HG02884 (cell line): ENCODE data around the gene UBAC2.
"Not testable (repeated sequence)": the region's sequence is repeated elsewhere in the genome, so short reads cannot be mapped to it uniquely, and the experiment has no call there.

Experiments used
- ATAC-seq: cut with Tn5 transposase; IDR thresholded peaks from one replicate; pipeline ENCODE4 v1.9.1; 2021; ENCODE audit warnings: mild to moderate bottlenecking, moderate library complexity; ENCODE audit not compliant: unreplicated experiment

UBAC2 gene

DNA sequence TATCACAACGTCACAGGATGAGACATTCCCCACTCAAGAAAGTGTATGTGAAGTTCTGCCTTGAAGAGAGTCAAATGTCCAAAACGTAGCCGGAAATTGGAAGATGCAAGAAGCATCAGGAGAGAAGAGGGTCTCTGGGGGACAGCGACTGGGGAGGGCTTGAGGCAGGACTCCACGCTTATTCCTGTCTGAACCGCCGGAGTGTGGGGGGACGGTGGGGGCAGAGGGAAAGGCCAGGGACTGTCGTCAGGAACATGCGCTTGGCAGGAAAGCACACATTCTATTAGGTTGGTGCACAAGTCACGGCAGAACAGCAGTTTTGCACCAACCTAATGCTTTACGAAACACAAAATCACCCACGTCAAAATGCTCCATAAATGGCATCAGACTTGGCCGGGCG is 205.3 kb downstream of the UBAC2 start:
- no peak for ATAC-seq

DNA sequence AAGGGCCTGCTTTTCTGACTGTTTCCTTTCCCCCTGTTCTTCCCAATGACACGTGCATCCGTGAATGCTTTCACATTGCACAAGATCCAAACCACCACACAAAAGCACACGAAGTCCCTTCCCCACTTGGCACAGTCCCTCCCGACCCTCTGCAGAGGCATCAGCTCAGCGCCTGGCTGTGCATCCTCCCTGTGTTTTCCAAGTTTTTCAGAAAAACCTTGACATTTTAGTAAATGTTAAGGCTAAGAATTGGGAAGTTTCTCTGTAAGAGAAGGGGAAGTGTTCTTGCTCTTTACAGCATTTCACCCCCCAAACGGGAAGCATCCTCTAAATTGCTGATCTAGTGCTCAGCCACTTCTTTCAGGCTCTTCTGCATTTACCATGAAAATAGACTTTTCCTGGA is 206.1 kb downstream of the UBAC2 start:
- no peak for ATAC-seq

DNA sequence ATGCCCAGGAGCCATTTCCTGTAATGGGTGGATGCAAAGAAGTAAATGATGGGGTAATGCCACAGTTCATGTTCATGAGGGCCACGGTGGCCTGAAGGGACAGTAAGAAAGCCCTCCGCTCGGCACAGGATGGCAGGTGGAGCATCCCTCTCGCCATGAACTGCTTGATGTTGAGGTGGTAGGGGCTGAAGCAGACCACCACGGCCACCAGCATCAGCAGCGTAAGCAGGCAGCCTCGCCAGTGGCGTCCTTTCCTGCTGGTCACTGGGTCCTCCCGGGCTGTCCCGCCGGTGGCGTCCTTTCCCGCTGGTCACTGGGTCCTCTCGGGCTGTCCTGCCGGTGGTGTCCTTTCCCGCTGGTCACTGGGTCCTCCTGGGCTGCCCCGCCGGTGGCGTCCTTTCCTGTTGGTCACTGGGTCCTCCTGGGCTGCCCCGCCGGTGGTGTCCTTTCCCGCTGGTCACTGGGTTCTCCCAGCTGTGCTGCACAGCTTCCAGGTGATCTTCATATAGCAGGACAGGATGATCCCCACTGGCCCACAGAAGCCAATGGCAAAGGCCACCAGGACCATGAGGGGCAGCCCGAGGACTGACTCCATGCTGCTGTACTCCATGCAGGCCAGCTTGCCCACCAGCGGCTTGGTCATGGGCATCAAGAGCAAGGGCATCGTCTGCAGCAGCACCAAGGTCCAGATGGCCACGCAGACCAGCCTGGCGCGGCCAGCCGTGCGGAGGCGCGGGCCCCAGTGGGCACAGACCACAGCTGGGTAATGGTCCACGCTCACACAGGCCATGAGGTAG is 207.4 kb downstream of the UBAC2 start:
- no peak for ATAC-seq

DNA sequence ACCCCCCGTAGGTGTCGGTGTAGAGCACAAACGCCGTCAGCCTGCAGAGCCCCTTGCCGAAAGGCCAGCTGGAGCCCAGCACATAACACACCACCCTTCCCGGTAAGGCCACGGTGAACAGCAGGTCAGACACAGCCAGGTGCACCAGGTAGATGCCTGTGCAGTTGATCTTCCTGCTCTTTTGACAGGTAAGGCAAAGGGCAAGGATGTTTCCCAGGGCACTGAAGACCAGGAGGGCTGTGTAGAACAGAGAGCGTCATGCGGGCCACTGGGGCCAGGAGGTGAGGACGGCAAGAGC is 208.0 kb downstream of the UBAC2 start:
- ATAC-seq = no peak

DNA sequence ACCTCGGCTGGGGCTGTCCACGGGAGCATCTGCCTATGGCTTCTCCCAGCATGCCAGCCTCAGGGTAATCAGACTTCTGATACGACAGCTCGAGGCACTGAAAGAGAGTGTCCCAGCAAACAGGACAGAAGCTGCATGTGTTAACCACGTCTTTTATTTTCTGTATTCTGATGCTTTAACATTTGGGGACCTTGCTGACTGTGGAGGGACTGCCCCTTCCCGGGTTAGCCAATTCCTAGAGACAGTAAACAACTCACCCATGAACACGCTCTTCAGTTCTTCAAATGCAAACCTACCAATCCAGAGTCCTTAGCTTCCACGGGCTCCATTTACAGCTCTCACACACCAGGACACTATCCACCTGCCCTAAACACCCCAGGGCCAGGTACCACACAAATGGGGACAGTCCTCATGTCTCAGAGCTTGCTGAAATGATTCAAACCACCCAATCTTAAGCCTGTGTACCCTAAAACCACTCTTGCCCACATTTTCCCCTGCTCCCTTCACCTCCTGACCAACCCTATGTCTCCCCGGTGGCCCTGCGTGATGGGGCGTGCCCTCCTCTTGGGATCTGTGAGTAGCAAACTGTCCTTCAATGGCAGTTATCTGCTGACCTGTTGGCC is 208.9 kb downstream of the UBAC2 start:
- ATAC-seq = not testable (repeated sequence)

DNA sequence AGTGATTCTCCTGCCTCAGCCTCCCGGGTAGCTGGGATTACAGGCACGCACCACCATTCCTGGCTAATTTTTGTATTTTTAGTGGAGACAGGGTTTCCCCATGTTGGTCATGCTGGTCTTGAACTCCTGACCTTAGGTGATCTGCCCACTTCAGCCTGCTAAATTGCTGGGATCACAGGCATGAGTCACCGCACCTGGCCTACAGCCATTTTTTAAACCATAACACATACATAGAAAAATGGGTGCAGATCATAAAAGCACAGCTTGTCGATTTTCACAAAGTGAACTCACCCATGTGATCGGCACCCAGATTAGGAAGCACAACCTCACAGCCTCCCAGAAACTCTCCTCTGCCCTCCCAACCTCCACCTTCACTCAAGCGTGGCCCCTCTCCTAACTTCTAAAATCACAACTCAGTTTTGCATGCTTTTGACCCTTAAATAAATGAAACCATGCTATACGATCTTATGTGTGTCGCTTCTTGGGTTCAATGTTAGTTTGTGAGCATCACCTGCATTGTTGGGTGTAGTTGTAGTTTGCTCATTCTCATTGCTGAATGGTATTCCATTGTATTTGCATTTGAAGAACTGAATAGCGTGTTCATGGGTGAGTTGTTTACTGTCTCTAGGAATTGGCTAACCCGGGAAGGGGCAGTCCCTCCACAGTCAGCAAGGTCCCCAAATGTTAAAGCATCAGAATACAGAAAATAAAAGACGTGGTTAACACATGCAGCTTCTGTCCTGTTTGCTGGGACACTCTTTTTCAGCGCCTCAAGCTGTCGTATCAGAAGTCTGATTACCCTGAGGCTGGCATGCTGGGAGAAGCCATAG is 210.2 kb downstream of the UBAC2 start:
- ATAC-seq = not testable (repeated sequence)

DNA sequence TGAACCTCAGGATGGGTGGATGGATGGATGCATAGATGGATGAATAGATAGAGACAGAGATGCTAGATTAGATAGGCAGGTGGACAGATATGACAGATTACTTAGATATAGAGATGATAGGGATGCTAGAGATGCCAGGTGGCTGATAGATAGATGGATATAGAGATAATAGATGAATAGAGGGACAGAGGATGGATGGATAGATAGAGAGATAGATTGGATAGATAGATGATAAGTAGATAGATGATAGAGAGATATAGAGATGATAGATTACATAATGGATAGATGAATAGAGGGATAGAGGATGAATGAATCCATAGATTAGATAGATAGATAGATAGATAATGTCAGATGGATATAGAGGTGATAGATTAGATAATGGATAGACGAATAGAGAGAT is 212.2 kb downstream of the UBAC2 start:
- no peak for ATAC-seq

DNA sequence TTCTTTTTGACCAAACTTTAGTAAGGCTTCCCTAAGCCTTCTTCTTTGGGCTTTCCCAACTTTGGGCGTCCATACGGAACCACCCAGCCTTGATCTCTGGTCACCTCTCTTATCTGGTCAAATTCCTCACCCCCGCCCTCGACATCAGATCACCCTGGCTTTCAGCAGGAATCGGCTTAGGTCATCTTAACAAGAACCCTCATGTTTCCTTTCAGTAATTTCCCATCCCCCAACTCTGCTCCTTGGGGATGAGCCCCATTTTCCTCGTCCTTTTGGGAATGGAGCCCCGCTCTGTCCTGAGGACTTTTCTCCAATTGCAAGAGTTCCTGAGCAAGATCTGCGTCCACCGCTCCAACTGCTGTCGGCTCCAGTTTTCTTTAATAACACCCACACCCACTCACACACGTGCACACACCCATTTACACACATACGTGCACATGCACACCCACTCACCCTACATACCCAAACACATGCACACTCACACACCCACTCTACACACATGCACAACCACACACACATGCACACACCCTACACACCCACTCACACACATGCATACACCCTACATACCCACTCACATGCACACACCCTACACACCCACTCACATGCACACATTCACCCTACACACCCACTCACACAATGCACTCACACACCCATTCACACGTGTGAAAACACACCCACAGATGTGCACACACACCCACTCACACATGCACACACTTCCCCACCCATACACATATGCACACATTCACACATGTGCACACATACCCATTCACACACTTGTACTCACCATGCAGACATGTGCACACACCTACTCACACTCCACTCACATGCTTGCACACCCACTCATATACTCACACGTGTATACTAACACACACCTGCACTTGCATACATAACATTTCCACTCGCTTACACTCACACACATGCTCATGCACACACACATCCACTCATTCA is 213.7 kb downstream of the UBAC2 start:
- no peak for ATAC-seq

DNA sequence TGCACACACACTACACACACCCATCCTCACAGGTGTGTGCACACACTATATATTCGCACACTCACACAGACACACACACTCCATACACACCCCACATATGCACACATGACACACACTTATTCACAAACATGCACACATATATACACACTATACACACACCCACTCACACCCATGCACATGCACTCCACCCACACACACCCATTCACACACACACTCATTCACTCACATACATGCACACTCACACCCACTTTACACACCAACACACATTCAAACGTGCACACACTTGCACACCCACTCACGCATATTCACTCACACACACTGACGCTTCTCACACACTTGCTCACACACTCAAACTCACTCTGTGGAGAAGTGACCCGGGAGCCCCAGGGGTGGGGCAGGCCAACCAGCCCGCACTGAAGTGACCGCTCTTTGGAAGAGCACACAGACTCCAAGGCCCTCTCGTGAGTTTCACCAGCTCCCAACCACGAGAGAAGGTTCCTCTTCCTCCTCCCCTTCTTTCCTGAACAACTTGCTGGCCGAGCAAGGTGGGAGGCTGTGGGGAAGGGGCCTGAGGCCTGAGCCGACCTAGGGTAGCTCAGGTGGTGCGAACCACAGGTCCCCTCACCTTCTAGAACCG is 214.5 kb downstream of the UBAC2 start:
- no peak for ATAC-seq

DNA sequence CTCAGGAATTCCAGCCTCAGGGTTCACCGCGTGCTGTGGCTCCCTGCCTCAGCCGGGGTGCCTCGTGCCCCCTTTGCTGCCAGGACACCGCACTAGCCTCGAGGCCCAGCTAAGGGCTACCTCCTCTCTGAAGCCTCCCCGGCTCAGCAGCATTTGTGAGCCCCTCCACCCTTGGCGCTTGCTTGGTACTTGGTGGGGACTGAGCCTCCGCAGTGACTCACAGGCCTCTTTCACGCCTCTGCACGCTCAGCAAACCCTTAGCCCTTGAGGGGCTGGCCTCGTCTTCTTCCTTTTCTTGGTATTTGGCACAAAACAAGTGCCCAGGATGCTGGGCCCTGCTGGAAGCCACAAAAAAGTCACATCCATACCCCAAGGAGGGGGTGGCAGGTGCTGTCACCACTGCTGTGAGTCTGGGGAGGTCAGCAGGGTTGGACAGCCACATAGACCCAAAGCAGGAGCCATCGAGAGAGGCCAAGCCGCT is 215.2 kb downstream of the UBAC2 start:
- ATAC-seq = no peak

DNA sequence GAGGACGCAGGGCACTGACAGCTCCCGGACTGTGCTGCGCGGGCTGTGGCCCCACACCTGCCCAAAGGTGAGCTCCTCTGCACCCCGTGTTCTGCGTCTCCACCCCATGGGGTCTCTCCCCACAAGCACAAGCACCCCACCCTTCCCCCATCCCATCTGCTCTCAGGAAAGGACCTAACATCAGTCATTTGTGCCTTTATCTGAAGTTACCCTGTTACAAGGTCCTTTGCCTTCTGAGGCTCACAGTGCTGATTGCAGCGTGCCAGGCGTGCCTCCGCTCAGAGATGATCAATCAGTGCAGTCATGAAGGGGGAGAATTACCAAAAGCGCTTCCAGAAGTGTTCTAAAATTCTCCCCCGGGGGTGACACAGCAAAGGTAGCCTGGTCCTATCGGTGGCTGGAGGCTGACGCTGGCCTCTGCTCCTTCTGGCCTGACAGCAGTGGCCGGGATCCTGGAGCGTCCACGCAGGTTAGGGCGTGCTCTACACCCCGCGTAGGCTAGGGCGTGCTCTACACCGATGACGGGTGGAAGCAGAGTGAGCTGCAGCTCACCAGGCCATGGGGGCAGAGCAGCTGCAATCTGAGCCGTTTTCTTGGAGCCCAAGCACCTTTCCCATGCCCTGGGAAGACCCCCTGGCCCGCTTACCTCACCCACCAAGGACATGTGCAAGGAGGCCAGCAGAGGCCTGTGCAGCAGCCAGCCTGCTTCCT is 215.9 kb downstream of the UBAC2 start:
- no peak for ATAC-seq

DNA sequence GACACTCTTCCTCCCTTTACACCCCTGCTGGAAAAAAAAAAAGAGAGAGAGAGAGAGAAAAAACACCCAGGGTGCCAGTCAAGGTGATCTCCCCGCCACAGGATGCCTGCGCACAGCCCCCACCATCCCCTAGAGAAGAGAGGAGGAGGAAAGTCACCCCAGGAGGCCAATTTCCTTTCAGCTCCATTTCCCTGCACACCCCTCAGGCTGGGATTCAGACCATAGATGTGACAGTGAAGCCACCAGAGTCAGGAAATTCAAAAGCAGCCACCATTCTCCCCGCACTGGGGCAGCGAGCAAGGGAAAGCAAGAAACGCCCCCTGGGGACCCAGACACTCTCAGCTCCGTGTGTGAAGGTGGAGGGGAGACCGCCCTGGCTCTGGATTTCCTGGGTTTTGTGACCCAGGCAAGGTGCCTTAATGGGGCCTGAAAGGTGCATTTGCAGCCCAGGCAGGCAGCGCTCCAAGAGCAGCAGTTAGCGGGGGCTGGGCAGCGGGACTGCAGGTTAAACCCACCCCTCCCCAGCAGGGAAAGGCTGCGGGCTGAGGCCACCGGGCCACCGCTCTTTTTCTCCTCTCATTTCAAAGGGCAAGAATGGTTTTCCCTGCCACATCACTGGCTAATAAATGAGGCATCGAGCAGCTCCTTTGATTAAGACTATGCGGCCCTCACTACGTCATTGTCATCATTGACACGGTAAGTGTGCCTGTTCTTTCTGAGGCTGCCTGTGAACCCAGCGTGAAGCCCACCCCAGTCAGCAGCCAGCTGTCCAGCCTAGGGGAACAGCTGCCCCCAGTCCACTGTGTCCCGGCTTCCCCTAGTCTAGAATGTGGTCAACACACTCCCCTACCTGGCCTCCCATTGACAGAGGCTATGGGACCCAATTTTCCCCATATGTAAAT is 216.8 kb downstream of the UBAC2 start:
- no peak for ATAC-seq

DNA sequence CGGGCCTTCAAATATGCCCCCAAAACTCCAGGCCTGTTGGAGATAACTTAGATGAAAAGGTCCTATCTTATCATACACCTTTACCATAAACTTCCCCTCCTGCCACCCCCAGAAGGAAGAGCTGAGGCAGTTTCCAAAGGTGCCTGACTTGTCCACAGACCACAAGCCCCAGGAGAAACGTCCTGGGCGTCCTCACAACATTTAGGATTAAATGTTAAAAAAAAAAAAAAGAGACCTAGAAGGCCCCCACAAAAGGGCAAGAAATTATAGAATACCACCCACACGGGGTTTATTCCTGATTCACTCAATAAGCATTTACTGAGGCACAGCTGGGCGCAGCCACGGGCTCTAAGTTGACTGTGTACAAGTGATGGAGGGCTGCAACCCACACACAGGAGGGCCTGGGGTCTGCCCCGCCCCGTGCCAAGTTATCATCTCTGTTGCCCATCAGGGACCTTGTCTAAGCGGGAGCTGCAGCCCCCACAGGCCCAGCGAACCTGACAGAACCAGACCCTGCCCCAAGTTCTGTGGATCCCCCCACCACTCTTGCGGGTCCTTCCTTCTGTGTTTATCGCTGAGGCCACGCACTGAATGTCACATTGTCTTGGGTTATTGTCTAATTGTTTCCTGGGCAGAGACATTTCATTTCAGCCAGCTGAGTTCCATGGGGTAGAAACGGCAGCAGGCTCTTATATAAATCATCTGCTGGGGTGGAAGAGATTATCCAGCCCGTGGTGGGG is 217.6 kb downstream of the UBAC2 start:
- ATAC-seq = no peak

DNA sequence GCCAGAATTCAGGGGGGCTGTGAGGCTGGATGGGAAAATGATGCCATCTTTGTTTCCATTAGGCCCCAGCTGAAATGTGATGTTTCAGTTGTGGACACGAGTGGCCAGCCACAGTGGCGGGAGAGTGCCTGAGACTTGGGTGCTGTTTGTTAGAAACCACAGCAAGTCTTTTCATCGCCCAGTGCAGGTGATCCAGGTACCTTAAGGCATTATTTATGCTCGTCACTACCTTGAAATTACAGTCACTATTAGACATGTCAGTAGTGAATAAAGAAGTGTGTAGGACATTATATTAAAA is 218.1 kb downstream of the UBAC2 start:
- ATAC-seq = no peak

DNA sequence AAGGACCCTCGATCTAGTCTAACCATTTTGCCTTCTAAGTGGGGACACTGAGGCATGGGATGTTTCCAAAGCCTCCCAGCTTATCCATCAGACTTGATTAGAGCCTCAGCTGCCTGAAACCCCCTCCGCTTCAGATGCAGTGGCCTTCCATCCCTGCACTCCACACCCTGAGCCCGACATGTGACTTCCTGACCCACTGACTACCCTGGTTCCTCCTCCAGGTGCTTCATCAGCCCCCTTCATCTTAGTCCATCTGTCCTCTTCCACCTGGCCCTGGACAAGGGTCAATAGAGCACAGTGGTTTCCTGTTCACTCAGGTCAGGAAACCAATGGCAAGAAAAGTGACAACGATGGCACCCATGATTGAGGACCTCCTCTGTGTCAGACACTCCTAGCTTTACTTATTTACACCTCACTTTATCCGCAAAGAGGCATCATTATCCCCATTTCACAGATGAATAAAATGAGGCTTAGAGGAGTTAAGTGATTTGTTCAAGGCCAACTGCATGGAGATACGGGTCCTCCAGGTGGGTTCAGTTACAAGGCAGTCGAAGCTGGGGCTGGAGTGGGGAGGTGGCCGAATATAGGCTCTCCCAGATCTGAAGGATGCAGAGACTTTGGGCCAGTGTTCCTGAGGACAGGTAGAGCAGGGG is 219.1 kb downstream of the UBAC2 start:
- ATAC-seq = no peak

DNA sequence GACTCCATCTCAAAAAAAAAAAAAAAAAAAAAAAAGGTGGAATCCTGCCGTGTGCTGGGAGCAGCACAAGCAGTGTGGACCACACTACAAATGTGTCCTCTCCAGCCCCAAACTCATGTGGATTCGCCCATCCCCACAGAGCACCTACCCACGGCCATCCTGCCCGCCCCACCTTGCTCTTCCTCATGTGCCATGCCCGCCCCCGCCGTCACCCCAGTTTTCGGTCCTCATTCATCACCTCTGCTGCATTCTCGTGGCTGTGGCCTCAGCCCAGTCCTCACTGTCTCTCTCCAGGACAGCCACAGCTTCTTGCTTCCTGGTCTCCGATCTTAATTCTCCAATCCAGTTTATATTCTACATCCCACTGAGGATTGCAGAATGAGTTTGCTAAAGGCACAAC is 220.6 kb downstream of the UBAC2 start:
- ATAC-seq = no peak

DNA sequence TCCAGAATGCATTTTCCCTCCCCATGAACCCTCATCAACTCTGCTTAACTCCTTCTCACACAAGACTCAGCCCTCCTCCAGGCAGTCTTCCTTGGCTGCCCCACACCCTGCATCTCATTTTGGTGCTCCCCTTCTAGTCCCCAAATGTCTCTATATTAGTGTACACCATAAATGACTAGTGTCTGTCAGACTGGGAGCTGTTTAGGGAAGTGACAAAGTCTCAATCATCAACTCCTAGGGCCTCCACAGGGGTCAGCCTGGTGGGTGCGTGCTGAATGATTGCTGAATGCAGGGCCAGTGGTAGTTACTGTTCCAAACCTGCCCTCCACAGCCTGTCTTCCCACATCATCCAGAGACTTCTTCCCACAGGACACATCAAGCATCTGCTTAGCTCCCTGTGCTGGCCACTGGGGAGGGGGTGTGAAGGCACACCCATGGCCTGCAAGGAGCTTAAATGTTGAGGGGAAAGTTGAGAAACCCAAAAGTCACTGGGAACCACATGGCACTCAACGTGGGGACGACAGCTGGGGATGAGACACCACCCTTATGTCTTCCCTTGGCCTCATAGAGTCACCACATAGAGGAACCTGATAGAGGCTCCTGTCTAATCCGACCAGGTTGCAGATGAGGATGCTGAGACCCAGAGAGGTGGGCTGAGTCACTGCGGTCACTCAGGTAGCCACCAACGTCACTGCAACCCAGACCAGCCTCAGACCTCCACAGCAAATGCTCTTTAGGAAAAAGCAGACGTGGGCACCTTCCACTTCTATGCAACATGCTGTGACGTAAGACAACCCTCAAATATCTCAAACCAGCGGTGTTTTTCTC is 221.3 kb downstream of the UBAC2 start:
- peak; percentile 31 for ATAC-seq
